SKM-1 (cell line): ENCODE measurements around the gene SLC25A6.
"Not testable (repeated sequence)": the region's sequence is repeated elsewhere in the genome, so short reads cannot be mapped to it uniquely, and the experiment has no call there.

Experiments
- DNase-seq: peaks from one replicate; lab custom pipeline; 2025; ENCODE audit not compliant: unreplicated experiment; lab: John Stamatoyannopoulos, UW

The SLC25A6 gene

GRCh38 chrX:1390621-1391369, 1.1 kb downstream of the SLC25A6 start:
- no peak for DNase-seq

GRCh38 chrX:1389993-1390285, 2.0 kb downstream of the SLC25A6 start:
- DNase-seq = no peak

GRCh38 chrX:1389181-1389992, 2.5 kb downstream of the SLC25A6 start:
- DNase-seq = no peak

- no peak for DNase-seq
Observed at GRCh38 chrX:1388651-1389050, 3.3 kb downstream of the SLC25A6 start.

GRCh38 chrX:1387141-1387776, 4.7 kb downstream of the SLC25A6 start:
- no peak for DNase-seq

GRCh38 chrX:1386338-1387127, 5.4 kb downstream of the SLC25A6 start:
- no peak for DNase-seq

GRCh38 chrX:1385253-1386223, 6.4 kb downstream of the SLC25A6 start:
- DNase-seq = no peak

- DNase-seq = no peak
Observed at GRCh38 chrX:1384658-1385252, 7.2 kb downstream of the SLC25A6 start.

GRCh38 chrX:1380672-1381233, 11.2 kb downstream of the SLC25A6 start:
- DNase-seq = no peak

- no peak for DNase-seq
Observed at GRCh38 chrX:1378306-1378759, 13.6 kb downstream of the SLC25A6 start.

- no peak for DNase-seq
Observed at GRCh38 chrX:1368385-1368698, 23.6 kb downstream of the SLC25A6 start.

- DNase-seq = not testable (repeated sequence)
Observed at GRCh38 chrX:1366363-1366762, 25.6 kb downstream of the SLC25A6 start.

- no peak for DNase-seq
Observed at GRCh38 chrX:1361910-1362309, 30.0 kb downstream of the SLC25A6 start.

GRCh38 chrX:1361275-1361674, 30.6 kb downstream of the SLC25A6 start:
- DNase-seq = no peak

- no peak for DNase-seq
Observed at GRCh38 chrX:1360171-1360570, 31.7 kb downstream of the SLC25A6 start.

GRCh38 chrX:1359477-1359873, 32.4 kb downstream of the SLC25A6 start:
- no peak for DNase-seq

- no peak for DNase-seq
Observed at GRCh38 chrX:1358793-1359476, 33.0 kb downstream of the SLC25A6 start.

GRCh38 chrX:1357993-1358392, 33.9 kb downstream of the SLC25A6 start:
- no peak for DNase-seq
